Right atrium auricular region (tissue), 2 donors: ENCODE measurements around the gene KCNAB1. TPM values are rescaled to one million over a fixed set of nuclear protein-coding genes. Genes with fewer than 3 reads are reported as not detected.

ENCODE experiments used
- DNase-seq: peaks from one replicate; pipeline ENCODE4 v3.0.0-alpha.2; 2019; ENCODE audit warnings: low spot score
- H3K27ac ChIP-seq, 2 donors: fragments of 200-600 bp; sonication (generic); 1 replicate in 1 of 2; 2 replicates in 1 of 2; pipeline ENCODE4 v1.5.1; 2016 to 2019
- H3K27me3 ChIP-seq, 2 donors: fragments of 200-600 bp; sonication (generic); one replicate each; pipeline versions ENCODE4 v1.5.1 to v1.6.0; 2017 to 2019
- H3K36me3 ChIP-seq: fragments of 200-600 bp; sonication (generic); one replicate; pipeline ENCODE4 v1.5.1; 2016
- H3K4me1 ChIP-seq, 2 donors: fragments of 200-600 bp; sonication (generic); one replicate each; pipeline versions ENCODE4 v1.5.1 to v1.6.0; 2017 to 2019
- H3K4me3 ChIP-seq, 2 donors: fragments of 200-600 bp; sonication (generic); 1 replicate in 1 of 2; 2 replicates in 1 of 2; pipeline ENCODE4 v1.5.1; 2017 to 2019; ENCODE audit warnings: mild to moderate bottlenecking in 1 of 2, moderate library complexity in 1 of 2
- H3K9me3 ChIP-seq, 2 donors: fragments of 200-600 bp; sonication (generic); one replicate each; pipeline ENCODE4 v1.5.1; 2019
- total RNA-seq, 2 donors: library from RNA; depleted of rRNA; stranded (reverse); fragments of >200 nt; gene quantifications; one replicate each; pipeline ENCODE4 v1.1.0, GENCODE V29; 2016
- TF ChIP-seq, protein P1 (sequence below), 2 donors: fragments of 200-600 bp; sonication (generic); IDR thresholded peaks; one replicate each; pipeline ENCODE4 v1.5.1; 2019; ENCODE audit warnings: antibody characterized with exemption in 2 of 2

The KCNAB1 gene
- total RNA-seq, 2 donors from 2014 or later, result 2.0 to 3.2 TPM

DNA sequence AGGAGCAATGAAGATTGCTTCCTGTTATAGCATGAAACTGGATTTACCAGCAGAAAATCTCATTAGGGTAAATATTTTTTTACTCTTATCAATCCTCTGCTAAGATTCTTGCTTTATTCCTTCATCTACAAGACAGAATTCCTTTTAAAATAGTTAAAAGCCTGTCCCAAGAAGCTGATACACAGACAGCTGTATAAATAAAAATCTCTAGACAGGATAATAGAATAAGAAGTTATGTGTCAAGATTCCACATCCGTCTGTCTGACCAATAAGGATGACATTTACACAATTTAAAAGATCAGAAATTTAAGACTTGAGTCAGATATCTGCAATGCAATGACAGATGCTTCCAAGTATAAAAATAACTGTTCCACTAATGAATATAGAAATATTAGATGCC is 376.9 kb downstream of the KCNAB1 start:
- Histone ChIP-seq H3K27ac (no peak overlapping the region), H3K27me3 (no peaks in the 10 kb centered on the region), H3K4me1 (no peaks in the 10 kb centered on the region), H3K4me3 (no peak overlapping the region), H3K9me3 (no peaks in the 10 kb centered on the region), H3K36me3 (no peaks in the 10 kb centered on the region)
- TF ChIP-seq, protein P1, sequence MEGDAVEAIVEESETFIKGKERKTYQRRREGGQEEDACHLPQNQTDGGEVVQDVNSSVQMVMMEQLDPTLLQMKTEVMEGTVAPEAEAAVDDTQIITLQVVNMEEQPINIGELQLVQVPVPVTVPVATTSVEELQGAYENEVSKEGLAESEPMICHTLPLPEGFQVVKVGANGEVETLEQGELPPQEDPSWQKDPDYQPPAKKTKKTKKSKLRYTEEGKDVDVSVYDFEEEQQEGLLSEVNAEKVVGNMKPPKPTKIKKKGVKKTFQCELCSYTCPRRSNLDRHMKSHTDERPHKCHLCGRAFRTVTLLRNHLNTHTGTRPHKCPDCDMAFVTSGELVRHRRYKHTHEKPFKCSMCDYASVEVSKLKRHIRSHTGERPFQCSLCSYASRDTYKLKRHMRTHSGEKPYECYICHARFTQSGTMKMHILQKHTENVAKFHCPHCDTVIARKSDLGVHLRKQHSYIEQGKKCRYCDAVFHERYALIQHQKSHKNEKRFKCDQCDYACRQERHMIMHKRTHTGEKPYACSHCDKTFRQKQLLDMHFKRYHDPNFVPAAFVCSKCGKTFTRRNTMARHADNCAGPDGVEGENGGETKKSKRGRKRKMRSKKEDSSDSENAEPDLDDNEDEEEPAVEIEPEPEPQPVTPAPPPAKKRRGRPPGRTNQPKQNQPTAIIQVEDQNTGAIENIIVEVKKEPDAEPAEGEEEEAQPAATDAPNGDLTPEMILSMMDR (IDR thresholded peaks at IDR 0.05), result no peak
- DNase-seq, result no peak

GRCh38 chr3:156498307-156498706 is 377.9 kb downstream of the KCNAB1 start:
- Histone ChIP-seq H3K4me3 (no peak overlapping the region), H3K4me1 (no peaks in the 10 kb centered on the region), H3K36me3 (no peaks in the 10 kb centered on the region), H3K27me3 (no peaks in the 10 kb centered on the region), H3K9me3 (no peaks in the 10 kb centered on the region), H3K27ac (no peak overlapping the region)
- DNase-seq, result no peak
- TF ChIP-seq, protein P1 (IDR thresholded peaks at IDR 0.05), result no peak

- H3K27me3 ChIP-seq, result no peaks in the 10 kb centered on the region
- TF ChIP-seq, protein P1 (IDR thresholded peaks at IDR 0.05), result no peak
- no peak for DNase-seq
Measured at GRCh38 chr3:156507285-156507684, 386.9 kb downstream of the KCNAB1 start.

GRCh38 chr3:156509189-156510174 is 389.1 kb downstream of the KCNAB1 start:
- H3K9me3 ChIP-seq, result no peaks in the 10 kb centered on the region
- no peak for DNase-seq
- no peak overlapping the region for H3K27ac ChIP-seq
- TF ChIP-seq, protein P1 (IDR thresholded peaks at IDR 0.05), result peak; percentile 43 to 74
- H3K4me1 ChIP-seq, result no peaks in the 10 kb centered on the region
- H3K27me3 ChIP-seq, result no peaks in the 10 kb centered on the region
- no peaks in the 10 kb centered on the region for H3K36me3 ChIP-seq
- no peak overlapping the region for H3K4me3 ChIP-seq

More at GRCh38 chr3:156507285-156507684, 386.9 kb downstream of the KCNAB1 start:
- no peak overlapping the region for H3K4me3 ChIP-seq
- H3K27ac ChIP-seq, result no peak overlapping the region
- no peaks in the 10 kb centered on the region for H3K36me3 ChIP-seq
- H3K4me1 ChIP-seq, result no peaks in the 10 kb centered on the region
- no peaks in the 10 kb centered on the region for H3K9me3 ChIP-seq

GRCh38 chr3:156511987-156512677 is 391.8 kb downstream of the KCNAB1 start:
- Histone ChIP-seq H3K9me3 (no peaks in the 10 kb centered on the region), H3K4me3 (no peak overlapping the region), H3K4me1 (no peaks in the 10 kb centered on the region), H3K36me3 (no peaks in the 10 kb centered on the region), H3K27me3 (no peaks in the 10 kb centered on the region), H3K27ac (no peak overlapping the region)
- TF ChIP-seq, protein P1 (IDR thresholded peaks at IDR 0.05), result no peak
- DNase-seq, result no peak
